Parathyroid adenoma (tissue), 2 donors: ENCODE measurements around the gene PSD.

Source experiments
- H2AFZ ChIP-seq: fragments of 300-600 bp; sonication (generic); one replicate; pipeline ENCODE4 v1.7.0; 2017; ENCODE audit warnings: antibody characterized with exemption, mild to moderate bottlenecking
- H3K27ac ChIP-seq: fragments of 300-600 bp; sonication (generic); one replicate; pipeline ENCODE4 v1.7.0; 2017
- H3K27me3 ChIP-seq: fragments of 300-600 bp; sonication (generic); one replicate; pipeline ENCODE4 v1.7.0; 2017; ENCODE audit warnings: low read length; ENCODE audit not compliant: control insufficient read depth, insufficient read depth
- H3K36me3 ChIP-seq: fragments of 300-600 bp; sonication (generic); one replicate; pipeline ENCODE4 v1.7.0; 2017; ENCODE audit warnings: low read length; ENCODE audit not compliant: control insufficient read depth, insufficient read depth
- H3K4me1 ChIP-seq: fragments of 300-600 bp; sonication (generic); one replicate; pipeline ENCODE4 v1.7.0; 2017; ENCODE audit warnings: control low read depth
- H3K4me2 ChIP-seq: fragments of 300-600 bp; sonication (generic); one replicate; pipeline ENCODE4 v1.7.0; 2017; ENCODE audit warnings: low read length
- H3K4me3 ChIP-seq: fragments of 300-600 bp; sonication (generic); one replicate; pipeline ENCODE4 v1.7.0; 2017; ENCODE audit warnings: low read depth, low read length
- H3K79me2 ChIP-seq: fragments of 300-600 bp; sonication (generic); one replicate; pipeline ENCODE4 v1.7.0; 2017; ENCODE audit warnings: control low read depth
- H3K9ac ChIP-seq: fragments of 300-600 bp; sonication (generic); one replicate; pipeline ENCODE4 v1.7.0; 2017; ENCODE audit warnings: mild to moderate bottlenecking
- H3K9me3 ChIP-seq: fragments of 300-600 bp; sonication (generic); one replicate; pipeline ENCODE4 v1.7.0; 2017; ENCODE audit warnings: low read length; ENCODE audit not compliant: control insufficient read depth
- TF ChIP-seq, protein P1 (sequence below): fragments of 300-600 bp; sonication (generic); IDR thresholded peaks from one replicate; pipeline ENCODE4 v1.7.0; 2017; ENCODE audit warnings: antibody characterized with exemption, mild to moderate bottlenecking
- donor health status: primary hyperparathyroidism.

PSD gene

DNA sequence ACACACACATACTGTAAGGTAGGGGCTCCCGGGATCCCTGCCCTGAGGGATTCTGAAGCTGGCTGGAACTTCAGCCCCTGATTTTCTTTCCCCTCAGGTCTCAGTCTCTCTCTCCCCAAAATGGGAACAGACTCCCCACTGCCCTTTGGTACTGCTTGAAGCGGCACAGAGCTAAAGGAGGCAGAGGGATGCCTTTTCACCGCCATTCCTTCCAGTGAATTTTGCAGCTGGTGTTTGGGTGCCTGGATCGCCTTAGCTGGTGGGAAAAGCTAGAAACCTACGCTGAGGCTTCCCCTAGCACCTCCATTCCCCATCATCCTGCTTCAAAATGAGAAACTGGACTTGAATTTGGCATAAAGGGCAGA lies 16.5 kb upstream of the PSD start:
- Histone ChIP-seq H3K9ac (no peak overlapping the region), H3K9me3 (no peaks in the 10 kb centered on the region), H2AFZ (no peak overlapping the region), H3K36me3 (no peaks in the 10 kb centered on the region), H3K4me3 (no peak overlapping the region), H3K4me2 (no peak overlapping the region), H3K27me3 (no peaks in the 10 kb centered on the region), H3K4me1 (peaks cover 4% of the 10 kb centered on the region), H3K27ac (no peak overlapping the region), H3K79me2 (peaks cover 9% of the 10 kb centered on the region)
- TF ChIP-seq, protein P1, sequence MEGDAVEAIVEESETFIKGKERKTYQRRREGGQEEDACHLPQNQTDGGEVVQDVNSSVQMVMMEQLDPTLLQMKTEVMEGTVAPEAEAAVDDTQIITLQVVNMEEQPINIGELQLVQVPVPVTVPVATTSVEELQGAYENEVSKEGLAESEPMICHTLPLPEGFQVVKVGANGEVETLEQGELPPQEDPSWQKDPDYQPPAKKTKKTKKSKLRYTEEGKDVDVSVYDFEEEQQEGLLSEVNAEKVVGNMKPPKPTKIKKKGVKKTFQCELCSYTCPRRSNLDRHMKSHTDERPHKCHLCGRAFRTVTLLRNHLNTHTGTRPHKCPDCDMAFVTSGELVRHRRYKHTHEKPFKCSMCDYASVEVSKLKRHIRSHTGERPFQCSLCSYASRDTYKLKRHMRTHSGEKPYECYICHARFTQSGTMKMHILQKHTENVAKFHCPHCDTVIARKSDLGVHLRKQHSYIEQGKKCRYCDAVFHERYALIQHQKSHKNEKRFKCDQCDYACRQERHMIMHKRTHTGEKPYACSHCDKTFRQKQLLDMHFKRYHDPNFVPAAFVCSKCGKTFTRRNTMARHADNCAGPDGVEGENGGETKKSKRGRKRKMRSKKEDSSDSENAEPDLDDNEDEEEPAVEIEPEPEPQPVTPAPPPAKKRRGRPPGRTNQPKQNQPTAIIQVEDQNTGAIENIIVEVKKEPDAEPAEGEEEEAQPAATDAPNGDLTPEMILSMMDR: no peak

DNA sequence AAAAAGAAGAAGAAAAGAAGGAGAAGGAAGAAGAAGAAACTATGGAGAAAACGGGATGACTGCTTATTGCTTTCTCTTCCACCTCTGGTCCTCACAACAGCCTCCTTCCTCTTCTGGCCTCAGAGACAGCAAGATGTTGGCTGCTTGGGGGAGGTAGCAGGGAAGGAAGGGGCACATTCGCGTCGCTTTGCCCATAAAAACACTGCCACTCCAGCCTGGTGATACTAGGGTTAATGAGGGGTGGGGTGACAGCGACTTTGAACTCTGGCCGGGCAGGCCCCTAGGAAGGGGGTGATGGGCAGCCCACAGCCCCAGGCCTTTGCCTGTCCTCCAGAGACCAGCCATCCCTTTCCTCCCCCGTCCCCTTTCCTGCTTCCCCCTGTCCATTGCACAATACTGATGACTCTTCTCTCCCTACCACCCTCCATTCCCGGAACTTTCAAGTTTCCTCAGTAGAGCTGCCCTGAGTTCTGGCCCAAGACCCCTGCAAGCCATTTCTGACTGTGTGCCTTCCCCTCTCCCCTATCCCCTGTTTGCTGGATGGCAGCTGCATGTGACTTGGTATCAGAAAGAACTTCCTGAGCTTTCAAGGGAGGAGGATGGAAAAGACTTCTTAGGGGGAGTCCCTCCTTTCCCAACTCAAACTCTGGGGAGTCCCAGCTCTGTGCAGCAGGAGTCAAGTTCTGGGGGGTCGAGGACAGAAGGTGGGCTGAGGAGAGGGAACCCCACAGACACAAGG lies 16.0 kb upstream of the PSD start:
- Histone ChIP-seq H3K79me2 (peaks cover 11% of the 10 kb centered on the region), H3K4me1 (peaks cover 4% of the 10 kb centered on the region), H3K9ac (no peak overlapping the region), H3K9me3 (no peaks in the 10 kb centered on the region), H3K27ac (no peak overlapping the region), H3K4me2 (no peak overlapping the region), H3K36me3 (no peaks in the 10 kb centered on the region), H2AFZ (no peak overlapping the region), H3K27me3 (no peaks in the 10 kb centered on the region), H3K4me3 (no peak overlapping the region)
- TF ChIP-seq, protein P1: no peak

DNA sequence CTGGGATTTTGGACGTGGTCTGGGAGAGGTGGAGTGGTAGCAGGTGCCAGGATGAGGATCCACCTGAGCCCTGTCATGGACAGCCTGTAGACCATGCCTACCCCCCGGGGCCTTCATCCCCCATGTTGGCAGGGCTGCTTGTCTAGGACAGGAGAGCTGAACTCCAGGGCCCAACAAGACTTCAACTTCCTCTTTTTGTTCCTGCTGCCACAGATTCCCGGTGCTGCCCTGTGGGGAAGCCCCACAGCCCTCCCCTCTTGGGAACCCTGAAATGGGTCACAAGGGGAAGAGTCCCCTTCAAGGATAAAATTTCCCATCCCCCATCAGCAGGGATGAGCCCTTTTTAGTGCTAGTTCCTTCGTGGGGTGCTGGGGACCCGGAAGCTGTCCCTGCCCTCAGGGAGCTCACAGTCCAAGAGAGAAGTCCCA lies 15.0 kb upstream of the PSD start:
- Histone ChIP-seq H2AFZ (no peak overlapping the region), H3K4me1 (peaks cover 4% of the 10 kb centered on the region), H3K4me2 (no peak overlapping the region), H3K4me3 (no peak overlapping the region), H3K79me2 (peaks cover 16% of the 10 kb centered on the region), H3K36me3 (no peaks in the 10 kb centered on the region), H3K27me3 (no peaks in the 10 kb centered on the region), H3K27ac (no peak overlapping the region), H3K9me3 (no peaks in the 10 kb centered on the region), H3K9ac (no peak overlapping the region)
- TF ChIP-seq, protein P1: no peak

DNA sequence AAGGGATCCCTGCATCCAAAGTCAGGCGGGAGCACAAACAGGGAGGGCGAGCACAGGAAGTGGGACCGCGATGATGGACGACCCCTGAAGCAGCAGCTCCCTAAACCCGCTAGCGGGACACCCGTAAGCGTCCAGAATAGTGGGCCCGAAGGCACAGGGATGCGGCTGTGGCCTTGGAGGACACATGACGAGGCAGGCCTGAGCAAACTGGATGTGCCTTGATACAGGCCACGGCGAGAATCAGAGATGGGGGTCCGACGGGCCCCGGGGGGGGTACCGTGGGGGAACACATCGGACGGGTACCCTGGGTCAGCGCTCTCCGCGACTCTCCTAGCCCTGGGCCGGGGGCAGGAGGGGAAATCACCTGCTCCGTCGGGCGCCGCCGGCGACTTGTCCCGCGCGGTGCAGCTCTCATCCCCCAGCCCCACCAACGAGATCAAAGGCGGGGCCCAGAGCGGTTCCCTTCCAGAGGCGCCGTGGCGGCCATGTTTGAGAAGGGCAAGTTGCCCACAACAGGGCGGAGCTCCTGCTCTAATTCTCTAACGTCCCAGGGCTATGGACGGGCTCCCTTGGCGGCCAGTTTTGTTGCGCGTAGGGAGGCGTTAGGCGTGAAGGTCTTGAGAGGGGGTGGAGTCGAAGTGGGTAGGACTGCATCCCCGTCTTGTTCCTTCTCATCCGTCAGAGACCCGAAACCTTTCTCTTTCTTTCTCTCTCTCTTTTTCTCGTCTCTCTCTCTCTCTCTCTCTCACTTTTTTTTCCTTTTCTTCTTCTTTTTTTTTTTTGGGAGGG lies 13.8 kb upstream of the PSD start, which contains the start of gene CUEDC2:
Gene CUEDC2 (minus strand): TSS at position 413 of the 789 bp plus-strand sequence. CDS start 7,386 bp downstream, outside the sequence.
- Histone ChIP-seq H3K36me3 (no peaks in the 10 kb centered on the region), H2AFZ (peak within 1 kb of the TSS; percentile 94), H3K4me2 (peak within 1 kb of the TSS; percentile 90), H3K27ac (peak within 1 kb of the TSS; percentile 69), H3K79me2 (peaks cover 26% of the 10 kb centered on the region), H3K9me3 (no peaks in the 10 kb centered on the region), H3K4me3 (peak within 1 kb of the TSS; percentile 92), H3K4me1 (peaks cover 4% of the 10 kb centered on the region), H3K9ac (peak within 1 kb of the TSS; percentile 91), H3K27me3 (no peaks in the 10 kb centered on the region)
- TF ChIP-seq, protein P1: no peak
